Loucy (cell line): Measurements from ENCODE around the gene NELFA.

Experiments used
- H2AFZ ChIP-seq: fragments of 200-600 bp; sonication (generic); 2 replicates; pipeline ENCODE4 v1.6.0; 2016; ENCODE audit warnings: antibody characterized with exemption, mild to moderate bottlenecking, low read length, moderate library complexity
- H3F3A ChIP-seq: fragments of 200-600 bp; 2 replicates; pipeline ENCODE4 v1.6.0; 2016; ENCODE audit warnings: antibody characterized with exemption, low read depth, mild to moderate bottlenecking
- H3K27me3 ChIP-seq: fragments of 200-600 bp; sonication (generic); 2 replicates; pipeline ENCODE4 v1.6.1; 2014; ENCODE audit warnings: low read length, mild to moderate bottlenecking; ENCODE audit not compliant: insufficient read depth, poor library complexity, severe bottlenecking
- H3K36me3 ChIP-seq: fragments of 200-600 bp; sonication (generic); 2 replicates; pipeline ENCODE4 v1.6.1; 2016; ENCODE audit warnings: low read length; ENCODE audit not compliant: insufficient read depth
- H3K4me1 ChIP-seq: fragments of 200-600 bp; sonication (generic); 2 replicates; pipeline ENCODE4 v1.5.1; 2014; ENCODE audit warnings: low read length, mild to moderate bottlenecking; ENCODE audit not compliant: insufficient read depth, poor library complexity, severe bottlenecking
- H3K4me2 ChIP-seq: fragments of 200-600 bp; sonication (generic); 2 replicates; pipeline ENCODE4 v1.6.0; 2014; ENCODE audit warnings: antibody characterized with exemption, low read length, low read depth, mild to moderate bottlenecking; ENCODE audit not compliant: poor library complexity, severe bottlenecking
- H3K4me3 ChIP-seq: fragments of 200-600 bp; sonication (generic); 2 replicates; pipeline ENCODE4 v1.5.1; 2014; ENCODE audit warnings: low read length, mild to moderate bottlenecking, mixed read lengths; ENCODE audit not compliant: poor library complexity, severe bottlenecking
- H3K79me2 ChIP-seq: fragments of 200-600 bp; sonication (generic); 2 replicates; pipeline ENCODE4 v1.6.1; 2014; ENCODE audit warnings: low read length; ENCODE audit not compliant: insufficient read depth
- H3K9ac ChIP-seq: fragments of 200-600 bp; sonication (generic); 2 replicates; pipeline ENCODE4 v1.6.0; 2014; ENCODE audit warnings: mild to moderate bottlenecking, low read depth, low read length, moderate library complexity; ENCODE audit not compliant: poor library complexity, severe bottlenecking
- H3K9me2 ChIP-seq: fragments of 200-600 bp; sonication (generic); replicated peaks from 2 replicates; pipeline ENCODE4 v1.6.1; 2016; ENCODE audit warnings: low read depth, low read length, mixed read lengths
- H3K9me3 ChIP-seq: fragments of 200-600 bp; sonication (generic); 2 replicates; pipeline ENCODE4 v1.6.1; 2014; ENCODE audit warnings: mild to moderate bottlenecking, antibody characterized with exemption, low read length, low read depth; ENCODE audit not compliant: insufficient read depth
- H4K20me1 ChIP-seq: fragments of 200-600 bp; sonication (generic); 2 replicates; pipeline ENCODE4 v1.6.0; 2014; ENCODE audit warnings: antibody characterized with exemption, low read length, mild to moderate bottlenecking; ENCODE audit not compliant: insufficient read depth, poor library complexity, severe bottlenecking
- EZH2phosphoT487 ChIP-seq: fragments of 200-600 bp; IDR thresholded peaks from 2 replicates; pipeline ENCODE4 v1.6.1; 2018; ENCODE audit warnings: antibody characterized with exemption, mild to moderate bottlenecking, moderate library complexity, borderline replicate concordance
- TF ChIP-seq, protein P1 (sequence below): fragments of 200-600 bp; sonication (generic); conservative IDR thresholded peaks from 2 replicates; pipeline ENCODE4 v1.5.1; 2014; ENCODE audit warnings: mild to moderate bottlenecking, antibody characterized with exemption, low read length

The NELFA gene

DNA sequence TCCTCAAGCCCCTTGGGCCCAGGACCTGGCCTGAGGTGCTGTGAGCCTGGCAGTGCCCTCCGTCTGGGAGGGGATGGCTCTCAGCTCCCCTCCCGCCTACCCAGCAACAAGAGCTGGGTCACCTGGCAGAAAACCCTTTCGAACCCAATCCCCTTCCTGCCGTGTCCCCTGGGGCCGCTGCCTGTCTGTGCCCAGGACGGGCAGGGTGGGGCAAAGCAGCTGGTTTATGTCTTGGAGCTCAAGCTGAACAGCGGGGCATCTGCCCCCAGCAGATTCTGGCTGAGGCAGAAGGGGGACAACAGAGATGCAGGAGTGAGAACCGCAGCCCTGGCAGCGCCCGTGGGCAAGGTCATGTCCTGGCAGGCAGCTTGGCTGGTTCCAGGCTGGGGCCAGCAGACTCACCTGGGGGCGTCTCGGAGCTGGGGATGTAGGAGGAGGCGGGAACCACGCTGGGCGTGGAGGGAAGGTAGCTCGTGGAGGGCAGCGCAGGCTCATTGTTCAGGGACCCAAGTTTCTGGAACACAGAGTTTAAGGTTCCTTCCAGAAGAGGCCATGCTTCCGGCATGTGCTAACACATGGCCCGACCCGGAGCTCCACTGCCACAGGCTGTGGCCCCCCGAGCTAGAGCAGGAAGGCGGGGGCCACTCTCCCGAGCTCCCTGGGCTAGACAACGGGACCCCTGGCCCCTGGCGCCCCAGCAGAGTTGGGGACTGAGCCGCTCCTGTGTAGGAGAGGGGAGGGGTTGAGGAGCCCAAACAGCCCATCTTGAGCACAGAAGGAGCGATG is 24.2 kb downstream of the NELFA start:
- H3K36me3 ChIP-seq, result peaks cover 88% of the 10 kb centered on the region; the same call in 1 of the 2 replicates

DNA sequence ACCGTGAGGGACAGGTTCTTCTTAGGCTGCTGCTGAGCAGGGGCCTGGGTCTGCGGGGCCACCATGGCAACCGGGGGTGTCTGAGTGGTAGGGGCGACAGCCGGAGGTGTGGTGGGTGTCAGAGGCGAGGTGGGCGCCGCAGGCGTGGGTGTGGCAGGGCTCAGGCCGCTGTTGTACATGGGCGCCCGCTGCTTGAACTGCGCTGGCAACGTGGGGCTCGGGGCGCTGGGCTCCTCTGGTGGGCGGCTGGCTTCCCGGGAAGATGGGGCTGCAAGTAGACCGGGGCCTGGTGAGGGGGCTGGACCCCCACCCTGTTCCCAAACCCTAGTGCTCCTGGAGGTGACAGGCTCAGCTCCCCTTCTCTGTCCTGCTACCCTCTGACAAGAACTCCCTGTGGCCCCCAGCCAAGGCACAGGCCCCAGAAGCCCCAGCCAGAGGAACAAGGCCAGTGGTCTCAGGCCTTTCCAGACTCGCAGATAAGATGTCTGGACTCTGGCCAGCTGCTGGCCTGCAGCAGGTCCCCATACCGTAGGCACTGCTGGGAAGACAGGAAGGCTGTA is 24.8 kb downstream of the NELFA start:
- no peaks in the 10 kb centered on the region for H3F3A ChIP-seq
- no peaks in the 10 kb centered on the region for H3K9me3 ChIP-seq
- H3K27me3 ChIP-seq, result no peaks in the 10 kb centered on the region
- H2AFZ ChIP-seq, result no peak overlapping the region
- H4K20me1 ChIP-seq, result peaks cover 4% of the 10 kb centered on the region
- H3K36me3 ChIP-seq, result peaks cover 90% of the 10 kb centered on the region; the same call in 1 of the 2 replicates
- H3K4me3 ChIP-seq, result no peak overlapping the region
- H3K4me1 ChIP-seq, result no peaks in the 10 kb centered on the region
- no peaks in the 10 kb centered on the region for H3K9me2 ChIP-seq
- no peaks in the 10 kb centered on the region for H3K79me2 ChIP-seq
- no peak overlapping the region for H3K4me2 ChIP-seq
- TF ChIP-seq, protein P1, sequence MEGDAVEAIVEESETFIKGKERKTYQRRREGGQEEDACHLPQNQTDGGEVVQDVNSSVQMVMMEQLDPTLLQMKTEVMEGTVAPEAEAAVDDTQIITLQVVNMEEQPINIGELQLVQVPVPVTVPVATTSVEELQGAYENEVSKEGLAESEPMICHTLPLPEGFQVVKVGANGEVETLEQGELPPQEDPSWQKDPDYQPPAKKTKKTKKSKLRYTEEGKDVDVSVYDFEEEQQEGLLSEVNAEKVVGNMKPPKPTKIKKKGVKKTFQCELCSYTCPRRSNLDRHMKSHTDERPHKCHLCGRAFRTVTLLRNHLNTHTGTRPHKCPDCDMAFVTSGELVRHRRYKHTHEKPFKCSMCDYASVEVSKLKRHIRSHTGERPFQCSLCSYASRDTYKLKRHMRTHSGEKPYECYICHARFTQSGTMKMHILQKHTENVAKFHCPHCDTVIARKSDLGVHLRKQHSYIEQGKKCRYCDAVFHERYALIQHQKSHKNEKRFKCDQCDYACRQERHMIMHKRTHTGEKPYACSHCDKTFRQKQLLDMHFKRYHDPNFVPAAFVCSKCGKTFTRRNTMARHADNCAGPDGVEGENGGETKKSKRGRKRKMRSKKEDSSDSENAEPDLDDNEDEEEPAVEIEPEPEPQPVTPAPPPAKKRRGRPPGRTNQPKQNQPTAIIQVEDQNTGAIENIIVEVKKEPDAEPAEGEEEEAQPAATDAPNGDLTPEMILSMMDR, result no peak
- no peak for TF ChIP-seq EZH2phosphoT487
- no peak overlapping the region for H3K9ac ChIP-seq

More for the DNA sequence above, 24.2 kb downstream of the NELFA start:
- Histone ChIP-seq H3K4me1 (no peaks in the 10 kb centered on the region), H3K79me2 (no peaks in the 10 kb centered on the region), H2AFZ (no peak overlapping the region), H3K27me3 (no peaks in the 10 kb centered on the region), H3K4me2 (no peak overlapping the region), H3F3A (no peaks in the 10 kb centered on the region), H3K9me2 (no peaks in the 10 kb centered on the region), H3K9me3 (no peaks in the 10 kb centered on the region), H4K20me1 (peaks cover 4% of the 10 kb centered on the region), H3K4me3 (no peak overlapping the region), H3K9ac (no peak overlapping the region)
- TF ChIP-seq, protein P1, result no peak
- TF ChIP-seq EZH2phosphoT487, result no peak

DNA sequence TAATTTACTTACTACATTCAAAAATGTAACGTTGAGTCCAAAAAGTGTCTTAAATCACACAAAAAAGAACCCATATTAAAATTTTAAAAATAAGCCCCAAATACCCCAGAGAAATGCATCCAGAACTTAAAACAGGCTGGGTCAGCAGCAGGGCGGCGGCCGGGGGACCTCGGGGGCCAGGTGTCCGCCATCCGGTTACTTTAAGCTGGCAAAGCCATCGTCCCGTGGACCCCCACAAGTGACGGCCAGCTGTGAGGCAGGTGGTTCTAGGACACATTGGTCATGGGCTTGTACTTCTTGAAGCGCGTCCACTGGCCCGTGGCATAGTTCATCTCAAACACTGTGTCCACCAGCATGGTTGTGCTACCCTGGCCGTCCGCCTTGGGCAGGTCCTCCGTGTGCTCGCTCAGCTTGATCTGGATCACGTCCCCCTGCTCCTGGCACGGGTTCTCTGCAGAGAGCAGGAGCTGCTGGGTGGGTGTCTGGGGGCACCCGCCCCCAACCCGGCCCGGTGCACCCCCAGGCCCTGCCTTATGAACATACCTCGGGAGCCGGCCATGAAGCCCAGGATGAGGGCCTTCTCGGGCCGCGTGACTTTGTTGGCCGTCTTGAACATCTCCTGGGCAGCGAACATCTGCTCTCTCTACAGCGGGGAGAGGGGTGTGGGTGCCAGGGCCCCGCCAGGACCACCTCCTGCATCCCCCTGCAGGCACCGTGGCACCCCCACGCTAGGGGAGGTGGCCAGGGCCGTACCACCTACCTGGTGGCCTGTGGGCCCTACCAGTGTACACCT is 25.5 kb downstream of the NELFA start:
- H3K4me2 ChIP-seq, result no peak overlapping the region
- H2AFZ ChIP-seq, result no peak overlapping the region
- H3F3A ChIP-seq, result no peaks in the 10 kb centered on the region
- H3K79me2 ChIP-seq, result no peaks in the 10 kb centered on the region
- no peak overlapping the region for H3K4me3 ChIP-seq
- TF ChIP-seq EZH2phosphoT487, result no peak
- TF ChIP-seq, protein P1, result no peak
- H3K4me1 ChIP-seq, result no peaks in the 10 kb centered on the region
- H3K36me3 ChIP-seq, result peaks cover 91% of the 10 kb centered on the region; the same call in 1 of the 2 replicates
- H3K9me3 ChIP-seq, result no peaks in the 10 kb centered on the region
- no peak overlapping the region for H3K9ac ChIP-seq
- no peaks in the 10 kb centered on the region for H3K9me2 ChIP-seq
- H3K27me3 ChIP-seq, result no peaks in the 10 kb centered on the region
- peaks cover 4% of the 10 kb centered on the region for H4K20me1 ChIP-seq
